Left renal pelvis (tissue), 4 donors: ENCODE data around the gene SLC44A2. TPM values are rescaled to one million over a fixed set of nuclear protein-coding genes. Genes with fewer than 3 reads are reported as not detected.

Experiments used
- DNase-seq, 4 donors: peaks; one replicate each; pipeline ENCODE4 v3.0.0-alpha.2; 2013; ENCODE audit warnings: low read depth in 4 of 4, low spot score in 3 of 4
- polyA plus RNA-seq, 4 donors: library from polyadenylated mRNA; unstranded; fragments of 120-200 nt; gene quantifications; one replicate each; pipeline ENCODE4 v1.2.1, GENCODE V29; 2013; ENCODE audit not compliant: insufficient read length in 4 of 4

Gene SLC44A2
- polyA plus RNA-seq, 4 donors: 134 to 211 (median 197) TPM

DNA sequence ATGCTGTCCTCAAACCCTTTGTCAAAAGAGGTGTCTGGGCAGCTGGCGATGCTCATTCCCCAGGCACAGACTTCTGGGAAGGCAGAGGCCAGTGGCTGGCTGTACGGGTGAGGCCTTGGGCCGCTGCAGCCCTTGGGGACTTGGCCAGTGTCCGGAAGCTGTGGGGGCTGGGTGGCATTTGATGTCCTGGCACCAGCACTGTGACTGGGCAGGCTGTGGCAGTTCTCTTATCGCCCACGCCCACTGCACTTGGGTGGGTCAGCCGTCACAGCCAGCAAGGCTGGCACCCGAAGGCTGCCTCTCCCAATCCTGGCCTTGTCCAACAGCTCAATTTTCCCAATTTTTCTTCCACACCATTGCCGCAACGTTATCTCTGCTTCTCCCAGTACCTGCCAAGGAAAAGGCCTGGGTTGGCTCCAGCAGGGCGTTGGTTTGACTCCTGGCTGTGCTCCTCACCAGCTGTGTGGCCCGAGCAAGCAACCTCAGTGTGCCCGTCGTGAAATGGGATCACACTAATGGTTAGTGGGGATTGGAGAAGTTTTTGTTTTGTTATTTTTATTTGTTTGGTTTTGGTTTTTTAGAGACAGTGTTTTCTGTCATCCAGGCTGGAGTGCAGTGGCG lies 12.7 kb upstream of the SLC44A2 start:
- no peak for DNase-seq

- DNase-seq: no peak
These were observed 9.8 kb upstream of the SLC44A2 start for GRCh38 chr19:10615429-10616023.

DNA sequence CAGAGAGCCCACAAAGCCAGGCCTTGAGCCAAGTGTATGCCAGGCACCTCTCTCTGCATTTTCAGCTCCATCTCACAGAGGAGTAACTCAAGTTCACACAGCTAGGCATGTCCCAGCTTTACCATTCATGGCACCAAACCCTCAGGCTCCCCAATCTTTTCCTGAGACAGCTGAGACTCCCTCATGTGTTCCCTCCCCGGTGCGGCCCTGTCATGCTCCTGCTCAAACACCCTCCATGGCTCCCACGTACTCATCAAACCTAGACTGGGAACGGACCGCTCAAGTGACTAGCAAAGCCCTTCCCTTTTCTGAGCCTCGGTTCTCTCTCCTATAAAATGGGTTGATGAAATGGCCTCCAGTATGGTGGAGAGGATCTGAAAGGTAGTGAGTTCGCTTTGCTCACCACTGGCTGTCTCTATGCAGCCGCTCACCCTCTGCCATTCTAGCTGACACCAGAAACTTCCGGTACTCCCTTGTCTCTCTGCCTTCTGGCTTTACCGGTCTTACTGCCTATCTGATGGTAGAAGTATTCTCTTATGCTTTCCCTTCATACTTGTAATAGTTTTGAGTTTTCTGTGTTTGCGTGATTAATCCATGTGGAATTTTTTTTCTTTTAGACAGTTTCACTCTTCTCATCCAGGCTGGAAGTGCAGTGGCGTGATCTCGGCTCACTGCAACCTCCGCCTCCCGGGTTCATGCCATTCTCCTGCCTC lies 7.8 kb upstream of the SLC44A2 start:
- no peak for DNase-seq

DNA sequence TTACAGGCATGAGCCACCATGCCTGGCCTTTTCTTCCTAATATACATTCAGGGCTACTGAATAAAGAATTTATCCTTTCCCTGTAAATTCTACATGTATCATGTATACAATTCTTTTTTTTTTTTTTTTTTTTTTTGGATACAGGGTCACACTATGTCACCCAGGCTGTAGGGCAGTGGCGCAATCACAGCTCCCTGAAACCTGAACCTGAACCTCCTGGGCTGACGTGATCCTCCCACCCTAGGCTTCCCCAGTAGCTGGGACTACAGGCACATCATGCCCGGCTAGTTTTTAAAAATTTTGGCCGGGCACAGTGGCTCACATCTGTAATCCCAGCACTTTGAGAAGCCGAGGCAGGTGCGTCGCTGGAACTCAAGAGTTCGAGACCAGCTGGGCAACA lies 6.5 kb upstream of the SLC44A2 start:
- no peak for DNase-seq

GRCh38 chr19:10620786-10621185 lies 4.6 kb upstream of the SLC44A2 start:
- no peak for DNase-seq

DNA sequence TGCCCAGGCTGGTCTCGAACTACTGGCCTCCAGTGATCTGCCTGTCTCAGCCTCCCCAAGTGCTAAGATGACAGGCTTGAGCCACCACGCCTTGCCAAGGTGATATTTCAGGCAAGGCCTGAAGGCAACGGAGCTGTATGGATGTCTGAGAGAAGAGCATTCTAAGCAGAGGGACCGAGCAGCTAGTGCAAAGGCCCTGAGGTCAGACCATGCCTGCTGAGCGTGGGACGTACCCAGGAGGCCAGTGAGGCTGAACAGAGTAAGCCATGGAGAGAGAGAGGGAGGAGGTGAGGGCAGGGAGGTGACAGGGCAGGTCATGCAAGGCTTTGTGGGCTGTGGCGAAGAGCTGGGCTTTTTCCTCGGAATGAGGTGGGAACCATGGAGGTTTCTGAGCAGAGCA lies 3.4 kb upstream of the SLC44A2 start:
- no peak for DNase-seq

- no peak for DNase-seq
These were observed 768 bp upstream of the SLC44A2 start for GRCh38 chr19:10624585-10624984.

DNA sequence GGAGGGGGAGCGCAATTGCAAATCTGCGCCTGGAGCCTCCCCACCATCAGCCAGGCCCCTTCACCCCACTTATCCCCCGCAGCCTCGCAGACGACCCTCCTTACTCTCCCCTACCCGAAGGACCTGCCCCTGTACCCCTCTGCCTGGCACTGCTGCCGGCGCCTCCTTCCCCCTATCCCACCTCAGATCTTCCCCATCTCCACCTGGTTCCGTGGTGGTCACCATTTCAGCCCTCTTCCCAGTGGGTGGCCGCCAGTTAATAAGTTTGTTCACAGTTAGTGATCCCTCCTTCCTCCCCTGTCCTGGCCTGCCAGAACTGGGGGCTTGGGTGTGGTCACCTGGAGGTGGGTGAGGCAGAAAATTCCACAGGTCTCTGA lies 397 bp downstream of the SLC44A2 start:
- no peak for DNase-seq

- DNase-seq: no peak
These were observed 6.5 kb downstream of the SLC44A2 start for GRCh38 chr19:10631874-10632273.

GRCh38 chr19:10634430-10634829 lies 9.1 kb downstream of the SLC44A2 start:
- no peak for DNase-seq

DNA sequence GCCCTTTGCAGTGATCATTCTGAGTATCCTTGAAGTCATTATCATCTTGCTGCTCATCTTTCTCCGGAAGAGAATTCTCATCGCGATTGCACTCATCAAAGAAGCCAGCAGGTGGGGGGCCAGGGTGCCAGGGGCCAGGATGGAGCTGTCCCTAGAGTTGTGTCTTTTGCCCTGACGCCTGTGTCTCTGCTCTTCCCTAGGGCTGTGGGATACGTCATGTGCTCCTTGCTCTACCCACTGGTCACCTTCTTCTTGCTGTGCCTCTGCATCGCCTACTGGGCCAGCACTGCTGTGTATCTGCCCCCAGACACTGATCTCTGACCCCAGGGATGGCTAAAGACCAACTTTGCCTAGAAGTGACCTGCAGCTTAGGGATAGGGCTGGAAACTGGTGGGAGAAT lies 9.6 kb downstream of the SLC44A2 start:
- DNase-seq: no peak

- no peak for DNase-seq
These were observed 11.1 kb downstream of the SLC44A2 start for GRCh38 chr19:10636304-10636972.

- no peak for DNase-seq
These were observed 12.5 kb downstream of the SLC44A2 start for GRCh38 chr19:10637894-10638293.

- DNase-seq: no peak
These were observed 14.5 kb downstream of the SLC44A2 start for GRCh38 chr19:10639836-10640235.

- DNase-seq: no peak
These were observed 15.0 kb downstream of the SLC44A2 start for GRCh38 chr19:10640361-10640760.

DNA sequence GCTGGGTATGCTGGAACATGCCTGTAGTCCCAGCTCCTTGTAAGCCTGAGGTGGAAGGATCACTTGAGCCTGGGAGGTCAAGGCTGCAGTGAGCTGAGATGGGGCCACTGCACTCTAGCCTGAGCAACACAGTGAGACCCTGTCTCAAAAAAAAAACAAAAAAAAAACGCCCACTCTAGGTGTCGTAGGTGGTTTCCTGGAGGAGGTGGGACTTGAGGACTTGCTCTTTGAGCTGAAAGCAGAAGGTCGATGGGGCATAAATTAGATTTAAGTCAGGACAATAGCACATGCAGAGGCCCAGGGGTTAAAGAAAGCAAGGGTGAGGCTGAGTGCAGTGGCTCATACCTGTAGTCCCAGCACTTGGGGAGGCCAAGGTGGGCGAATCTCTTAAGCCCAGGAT lies 15.9 kb downstream of the SLC44A2 start:
- DNase-seq: no peak

DNA sequence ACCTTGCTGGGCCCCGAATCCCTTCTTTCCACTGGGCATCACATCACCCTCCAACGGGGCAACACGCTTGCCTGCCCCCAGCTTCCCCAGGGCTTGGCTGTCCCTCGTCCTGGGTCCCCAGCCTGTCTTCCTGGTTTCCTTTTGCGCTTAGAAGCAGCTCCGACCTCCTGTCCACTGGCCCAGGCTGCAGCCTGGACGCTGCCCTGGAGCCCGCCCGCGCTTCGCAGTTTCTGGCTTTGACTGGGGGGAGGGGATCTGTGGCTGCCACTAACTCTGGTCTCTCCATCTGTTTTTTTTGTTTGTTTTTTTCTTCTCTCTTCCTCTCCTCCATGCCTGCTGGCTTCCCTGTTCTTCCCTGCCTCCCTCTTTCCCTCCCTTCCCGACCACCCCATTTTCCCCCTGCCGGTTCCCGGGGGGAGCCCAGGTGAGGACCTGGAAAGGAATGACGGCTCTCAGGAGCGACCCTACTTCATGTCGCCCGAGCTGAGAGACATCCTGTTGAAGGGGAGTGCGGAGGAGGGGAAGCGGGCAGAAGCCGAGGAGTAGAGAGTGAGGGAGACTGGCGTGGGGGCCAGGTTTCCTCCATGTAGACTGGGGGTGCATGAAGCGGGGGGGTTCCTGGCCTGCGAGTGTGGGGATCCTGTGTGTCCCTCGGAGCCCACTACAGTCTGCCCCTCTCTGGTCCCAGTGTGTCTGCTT lies 17.3 kb downstream of the SLC44A2 start:
- no peak for DNase-seq

DNA sequence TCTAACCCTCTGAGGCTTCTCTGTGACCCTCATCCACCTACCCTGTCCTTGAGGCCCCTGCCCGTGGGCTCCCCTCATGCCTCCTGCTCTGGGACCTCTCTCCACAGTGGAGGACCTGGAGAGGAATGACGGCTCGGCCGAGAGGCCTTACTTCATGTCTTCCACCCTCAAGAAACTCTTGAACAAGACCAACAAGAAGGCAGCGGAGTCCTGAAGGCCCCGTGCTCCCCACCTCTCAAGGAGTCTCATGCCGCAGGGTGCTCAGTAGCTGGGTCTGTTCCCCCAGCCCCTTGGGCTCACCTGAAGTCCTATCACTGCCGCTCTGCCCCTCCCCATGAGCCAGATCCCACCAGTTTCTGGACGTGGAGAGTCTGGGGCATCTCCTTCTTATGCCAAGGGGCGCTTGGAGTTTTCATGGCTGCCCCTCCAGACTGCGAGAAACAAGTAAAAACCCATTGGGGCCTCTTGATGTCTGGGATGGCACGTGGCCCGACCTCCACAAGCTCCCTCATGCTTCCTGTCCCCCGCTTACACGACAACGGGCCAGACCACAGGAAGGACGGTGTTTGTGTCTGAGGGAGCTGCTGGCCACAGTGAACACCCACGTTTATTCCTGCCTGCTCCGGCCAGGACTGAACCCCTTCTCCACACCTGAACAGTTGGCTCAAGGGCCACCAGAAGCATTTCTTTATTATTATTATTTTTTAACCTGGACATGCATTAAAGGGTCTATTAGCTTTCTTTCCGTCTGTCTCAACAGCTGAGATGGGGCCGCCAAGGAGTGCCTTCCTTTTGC lies 18.0 kb downstream of the SLC44A2 start:
- DNase-seq: no peak

- DNase-seq: no peak
These were observed 18.6 kb downstream of the SLC44A2 start for GRCh38 chr19:10643968-10644259.

DNA sequence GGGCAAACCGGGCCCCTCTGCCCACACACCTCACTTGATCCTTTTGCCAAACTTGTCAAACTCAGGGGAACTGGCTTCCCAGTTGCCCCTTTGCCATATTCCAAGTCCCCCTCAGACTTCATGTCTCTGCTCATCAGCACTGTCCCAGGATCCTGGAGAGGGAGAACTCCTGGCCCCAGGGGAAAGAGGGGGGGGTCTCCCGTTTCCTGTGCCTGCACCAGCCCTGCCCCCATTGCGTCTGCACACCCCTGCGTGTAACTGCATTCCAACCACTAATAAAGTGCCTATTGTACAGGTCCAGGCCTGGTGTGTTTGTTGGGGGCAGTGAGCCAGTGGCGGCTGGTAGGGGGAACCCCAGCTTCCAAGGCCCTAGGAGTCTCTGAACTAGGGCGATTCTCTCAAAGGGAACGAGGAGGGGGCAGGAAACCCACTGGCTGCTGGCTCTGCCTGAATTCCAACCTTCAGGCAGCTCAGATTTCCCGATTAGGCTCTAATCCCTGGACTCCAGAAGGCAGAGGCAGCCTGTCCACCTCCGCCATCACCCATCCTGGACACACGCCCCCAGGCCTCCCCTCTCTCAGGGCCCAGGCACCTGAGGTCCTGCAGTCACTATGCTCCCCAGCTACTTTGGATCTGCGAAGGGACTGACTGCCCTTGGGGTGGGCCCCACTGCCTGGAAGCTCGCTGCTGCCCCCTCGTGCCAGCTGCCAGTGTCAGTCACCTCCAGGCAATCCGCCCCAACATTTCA lies 19.1 kb downstream of the SLC44A2 start:
- no peak for DNase-seq
